ENCODE measurements around the gene CDCA3. TPM values are rescaled to one million over a fixed set of nuclear protein-coding genes. Genes with fewer than 3 reads are reported as not detected.

Gene CDCA3
- total and polyA plus RNA-seq, 2 of the 13 experiments (the other 11 are each of a cell fraction or from before 2014, with no cell fraction given), result 32.7 to 56.5 TPM

DNA sequence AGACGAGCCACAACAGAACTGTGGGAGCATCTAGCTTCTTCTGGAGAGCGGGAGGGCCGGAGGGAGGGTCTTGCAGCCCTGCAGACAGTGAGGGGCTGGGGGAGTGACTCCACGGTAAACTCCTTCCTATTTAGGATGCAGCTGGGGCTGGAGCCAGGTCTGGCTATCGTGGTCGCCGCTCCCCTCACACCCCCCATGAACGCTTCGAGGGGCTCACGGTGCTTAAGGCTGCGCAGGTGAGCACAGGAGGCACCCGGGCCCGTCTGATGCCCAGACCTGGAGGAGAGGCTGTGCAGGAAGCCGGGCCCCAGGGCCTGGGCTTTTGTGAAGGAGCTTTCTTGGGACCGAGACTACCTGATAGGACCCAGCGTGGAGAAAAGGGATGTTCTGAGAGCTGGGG lies 14.2 kb downstream of the CDCA3 start:
- no peak for DNase-seq (ENCODE audit: low spot score)
- BruUV-seq (replicated peaks), result no TSS peak
- Histone ChIP-seq H3K79me2 (ENCODE audit: insufficient read depth, low read length) (no peaks in the 10 kb centered on the region), H3K4me1 (ENCODE audit: insufficient read depth, low read length) (no peaks in the 10 kb centered on the region), H3K27me3 (ENCODE audit: control insufficient read depth in 1 of 2, insufficient read depth in 2 of 2, low read length in 2 of 2) (no peaks in the 10 kb centered on the region), H3K36me3 (replicated peaks in 1 of 2; ENCODE audit: control insufficient read depth in 1 of 2, insufficient read depth in 2 of 2, low read length in 2 of 2) (peaks cover 12 to 33% of the 10 kb centered on the region in 2 experiments; a peak in 4 of 5 replicates), H4K20me1 (ENCODE audit: insufficient read depth, low read length) (no peaks in the 10 kb centered on the region), H3K27ac (ENCODE audit: extremely low read length, insufficient read depth, low read length) (no peak overlapping the region), H3K4me2 (ENCODE audit: low read depth, low read length) (no peak overlapping the region), H3K9ac (ENCODE audit: insufficient read depth, low read depth, low read length) (no peak overlapping the region), H2AFZ (ENCODE audit: low read length) (no peak overlapping the region), H3K4me3 (replicated peaks in 1 of 3; ENCODE audit: insufficient read depth in 1 of 3, low read depth in 2 of 3, low read length in 3 of 3) (no peak overlapping the region), H3K9me3 (ENCODE audit: low read length) (no peaks in the 10 kb centered on the region)
- CTCF ChIA-PET (ENCODE audit: low intra/inter-chr PET ratio, low total read pairs), result no interaction called here
- ATAC-seq, result no peak
- intact Hi-C loops (cut with micrococcal nuclease; ENCODE audit: unreplicated experiment) (no loop called here), in situ Hi-C loops (cut with HindIII; ENCODE audit: extremely low pct_ligation_motif_present, low pct_unique_long_range_greater_than_20kb) (no loop called here)
- TF ChIP-seq KDM1A (CRISPR knock-in tag; IDR thresholded peaks at IDR 0.05) (no peak), IKZF1 (IDR thresholded peaks at IDR 0.05) (no peak), PHF20 (CRISPR knock-in tag; IDR thresholded peaks at IDR 0.05) (no peak), REPIN1 (CRISPR knock-in tag; IDR thresholded peaks at IDR 0.05; ENCODE audit: borderline replicate concordance, low read depth) (no peak), ZNF589 (CRISPR knock-in tag; conservative IDR thresholded peaks at IDR 0.05) (no peak), RXRA (CRISPR knock-in tag; IDR thresholded peaks at IDR 0.05) (no peak)
- TF ChIP-seq, protein P1, sequence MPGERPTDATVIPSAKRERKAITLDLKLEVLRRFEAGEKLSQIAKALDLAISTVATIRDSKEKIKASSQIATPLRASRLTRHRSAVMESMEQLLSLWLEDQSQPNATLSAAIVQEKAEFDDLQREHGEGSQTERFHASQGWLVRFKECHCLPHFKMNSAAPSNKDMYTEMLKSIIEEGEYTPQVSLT (CRISPR knock-in tag; IDR thresholded peaks at IDR 0.05; ENCODE audit: borderline replicate concordance, low read depth), result no peak
- TF ChIP-seq, protein P2, sequence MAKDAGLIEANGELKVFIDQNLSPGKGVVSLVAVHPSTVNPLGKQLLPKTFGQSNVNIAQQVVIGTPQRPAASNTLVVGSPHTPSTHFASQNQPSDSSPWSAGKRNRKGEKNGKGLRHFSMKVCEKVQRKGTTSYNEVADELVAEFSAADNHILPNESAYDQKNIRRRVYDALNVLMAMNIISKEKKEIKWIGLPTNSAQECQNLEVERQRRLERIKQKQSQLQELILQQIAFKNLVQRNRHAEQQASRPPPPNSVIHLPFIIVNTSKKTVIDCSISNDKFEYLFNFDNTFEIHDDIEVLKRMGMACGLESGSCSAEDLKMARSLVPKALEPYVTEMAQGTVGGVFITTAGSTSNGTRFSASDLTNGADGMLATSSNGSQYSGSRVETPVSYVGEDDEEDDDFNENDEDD (CRISPR knock-in tag; IDR thresholded peaks at IDR 0.05; ENCODE audit: borderline replicate concordance), result no peak
- TF ChIP-seq, protein P3, sequence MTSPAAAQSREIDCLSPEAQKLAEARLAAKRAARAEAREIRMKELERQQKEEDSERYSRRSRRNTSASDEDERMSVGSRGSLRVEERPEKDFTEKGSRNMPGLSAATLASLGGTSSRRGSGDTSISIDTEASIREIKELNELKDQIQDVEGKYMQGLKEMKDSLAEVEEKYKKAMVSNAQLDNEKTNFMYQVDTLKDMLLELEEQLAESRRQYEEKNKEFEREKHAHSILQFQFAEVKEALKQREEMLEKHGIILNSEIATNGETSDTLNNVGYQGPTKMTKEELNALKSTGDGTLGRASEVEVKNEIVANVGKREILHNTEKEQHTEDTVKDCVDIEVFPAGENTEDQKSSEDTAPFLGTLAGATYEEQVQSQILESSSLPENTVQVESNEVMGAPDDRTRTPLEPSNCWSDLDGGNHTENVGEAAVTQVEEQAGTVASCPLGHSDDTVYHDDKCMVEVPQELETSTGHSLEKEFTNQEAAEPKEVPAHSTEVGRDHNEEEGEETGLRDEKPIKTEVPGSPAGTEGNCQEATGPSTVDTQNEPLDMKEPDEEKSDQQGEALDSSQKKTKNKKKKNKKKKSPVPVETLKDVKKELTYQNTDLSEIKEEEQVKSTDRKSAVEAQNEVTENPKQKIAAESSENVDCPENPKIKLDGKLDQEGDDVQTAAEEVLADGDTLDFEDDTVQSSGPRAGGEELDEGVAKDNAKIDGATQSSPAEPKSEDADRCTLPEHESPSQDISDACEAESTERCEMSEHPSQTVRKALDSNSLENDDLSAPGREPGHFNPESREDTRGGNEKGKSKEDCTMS (CRISPR knock-in tag; conservative IDR thresholded peaks at IDR 0.05), result no peak
- TF ChIP-seq, protein P4, sequence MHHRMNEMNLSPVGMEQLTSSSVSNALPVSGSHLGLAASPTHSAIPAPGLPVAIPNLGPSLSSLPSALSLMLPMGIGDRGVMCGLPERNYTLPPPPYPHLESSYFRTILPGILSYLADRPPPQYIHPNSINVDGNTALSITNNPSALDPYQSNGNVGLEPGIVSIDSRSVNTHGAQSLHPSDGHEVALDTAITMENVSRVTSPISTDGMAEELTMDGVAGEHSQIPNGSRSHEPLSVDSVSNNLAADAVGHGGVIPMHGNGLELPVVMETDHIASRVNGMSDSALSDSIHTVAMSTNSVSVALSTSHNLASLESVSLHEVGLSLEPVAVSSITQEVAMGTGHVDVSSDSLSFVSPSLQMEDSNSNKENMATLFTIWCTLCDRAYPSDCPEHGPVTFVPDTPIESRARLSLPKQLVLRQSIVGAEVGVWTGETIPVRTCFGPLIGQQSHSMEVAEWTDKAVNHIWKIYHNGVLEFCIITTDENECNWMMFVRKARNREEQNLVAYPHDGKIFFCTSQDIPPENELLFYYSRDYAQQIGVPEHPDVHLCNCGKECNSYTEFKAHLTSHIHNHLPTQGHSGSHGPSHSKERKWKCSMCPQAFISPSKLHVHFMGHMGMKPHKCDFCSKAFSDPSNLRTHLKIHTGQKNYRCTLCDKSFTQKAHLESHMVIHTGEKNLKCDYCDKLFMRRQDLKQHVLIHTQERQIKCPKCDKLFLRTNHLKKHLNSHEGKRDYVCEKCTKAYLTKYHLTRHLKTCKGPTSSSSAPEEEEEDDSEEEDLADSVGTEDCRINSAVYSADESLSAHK (CRISPR knock-in tag; IDR thresholded peaks at IDR 0.05; ENCODE audit: borderline replicate concordance), result no peak
- TF ChIP-seq, protein P5, sequence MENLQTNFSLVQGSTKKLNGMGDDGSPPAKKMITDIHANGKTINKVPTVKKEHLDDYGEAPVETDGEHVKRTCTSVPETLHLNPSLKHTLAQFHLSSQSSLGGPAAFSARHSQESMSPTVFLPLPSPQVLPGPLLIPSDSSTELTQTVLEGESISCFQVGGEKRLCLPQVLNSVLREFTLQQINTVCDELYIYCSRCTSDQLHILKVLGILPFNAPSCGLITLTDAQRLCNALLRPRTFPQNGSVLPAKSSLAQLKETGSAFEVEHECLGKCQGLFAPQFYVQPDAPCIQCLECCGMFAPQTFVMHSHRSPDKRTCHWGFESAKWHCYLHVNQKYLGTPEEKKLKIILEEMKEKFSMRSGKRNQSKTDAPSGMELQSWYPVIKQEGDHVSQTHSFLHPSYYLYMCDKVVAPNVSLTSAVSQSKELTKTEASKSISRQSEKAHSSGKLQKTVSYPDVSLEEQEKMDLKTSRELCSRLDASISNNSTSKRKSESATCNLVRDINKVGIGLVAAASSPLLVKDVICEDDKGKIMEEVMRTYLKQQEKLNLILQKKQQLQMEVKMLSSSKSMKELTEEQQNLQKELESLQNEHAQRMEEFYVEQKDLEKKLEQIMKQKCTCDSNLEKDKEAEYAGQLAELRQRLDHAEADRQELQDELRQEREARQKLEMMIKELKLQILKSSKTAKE (CRISPR knock-in tag; IDR thresholded peaks at IDR 0.05; ENCODE audit: borderline replicate concordance), result no peak
- POLR2A ChIA-PET, result interaction anchor here (1.2 to 2.7 kb wide), 2 partner anchors 15 to 70 kb away, joined by 3 to 13 read pairs; partner anchors contain the start of genes CDCA3 and USP5
- WGBS (ENCODE audit: low lambda C conversion rate), result 94% methylated on average over 2 of the region's 16 CpGs
- no peak for FAIRE-seq

Data from HepG2 (cell line).